Measurements from ENCODE around the gene CIITA. TPM values are rescaled to one million over a fixed set of nuclear protein-coding genes. Genes with fewer than 3 reads are reported as not detected.

Gene CIITA
- 0.05 to 0.17 TPM (median 0.08 TPM) in 5 replicates for total RNA-seq (2022; extraction: Qiagen RNA extraction; ENCODE audit: low read depth)

GRCh38 chr16:10876799-10877341 is at the start of gene CIITA:
TSS of gene CIITA (plus strand) at chr16:10877202. CDS start at chr16:10877331, 129 bp downstream.

GRCh38 chr16:10942352-10943063 is 65.5 kb downstream of the CIITA start, which contains the start of gene DEXI:
TSS of gene DEXI (minus strand) at chr16:10942468. CDS start at chr16:10942005, 463 bp downstream.

GRCh38 chr16:10944249-10945064 is 67.5 kb downstream of the CIITA start, which contains the start of gene CLEC16A:
TSS of gene CLEC16A (plus strand) at chr16:10944564. CDS start at chr16:10944718, 154 bp downstream.

Other genes with a start within 250 kb of the CIITA start
- 0.14 TPM in 1 of 5 replicates, not detected in the others for gene TEKT5, start 182.3 kb upstream of the CIITA start, total RNA-seq (2022; extraction: Qiagen RNA extraction; ENCODE audit: low read depth)
- gene NUBP1, start 133.4 kb upstream of the CIITA start, total RNA-seq (2022; extraction: Qiagen RNA extraction; ENCODE audit: low read depth): 44.5 to 46.8 TPM (median 45.2 TPM) in 5 replicates
- 0.03 to 0.35 TPM (median 0.15 TPM) in 5 replicates for gene TVP23A, start 58.4 kb upstream of the CIITA start, total RNA-seq (2022; extraction: Qiagen RNA extraction; ENCODE audit: low read depth)
- gene DEXI, start 65.3 kb downstream of the CIITA start, total RNA-seq (2022; extraction: Qiagen RNA extraction; ENCODE audit: low read depth): 33.2 to 43.8 TPM (median 42.3 TPM) in 5 replicates
- 7.8 to 9.6 TPM (median 9.0 TPM) in 5 replicates for gene CLEC16A, start 67.4 kb downstream of the CIITA start, total RNA-seq (2022; extraction: Qiagen RNA extraction; ENCODE audit: low read depth)

Data from A549 treated with GW870086 at 1 μM for 4 hours (cell line).